SK-N-SH (cell line): ENCODE data around the gene ENOX1. TPM values are rescaled to one million over a fixed set of nuclear protein-coding genes. Genes with fewer than 3 reads are reported as not detected.

Experiments
- CTCF ChIA-PET: fragments of 300-600, 350-600 bp; formaldehyde crosslinking; extraction: SDS; loops from one replicate; lab custom pipeline; 2021; lab: Yijun Ruan, JAX
- POLR2A ChIA-PET: fragments of 350-600 bp; sonication (Branson Sonifier 250); formaldehyde crosslinking; extraction: SDS; loops from one replicate; lab custom pipeline; 2020; ENCODE audit warnings: antibody characterized with exemption, inconsistent platforms; lab: Yijun Ruan, JAX
- DNase-seq: peaks from one replicate; pipeline ENCODE4 v3.0.0; 2012
- H2AFZ ChIP-seq: fragments of 200-600 bp; sonication (generic); 2 replicates; pipeline ENCODE4 v1.8.1; 2016; ENCODE audit warnings: antibody characterized with exemption, mild to moderate bottlenecking, low read depth
- H3F3A ChIP-seq: fragments of 200-600 bp; sonication (generic); replicated peaks from 2 replicates; pipeline ENCODE3; 2016; ENCODE audit warnings: antibody characterized with exemption, mild to moderate bottlenecking; ENCODE audit not compliant: insufficient read depth
- H3K27ac ChIP-seq, 2 experiments: fragments of 200-500 bp in 1 of 2; fragments of 200-600 bp in 1 of 2; sonication (Bioruptor generic) in 1 of 2; sonication (generic), shearing (Covaris generic) in 1 of 2; 2 replicates each; pipeline versions ENCODE4 v1.5.1 to v1.6.1; 2014 to 2016; ENCODE audit warnings: low read depth in 2 of 2, inconsistent platforms in 1 of 2, low read length in 1 of 2, mild to moderate bottlenecking in 1 of 2, mixed read lengths in 1 of 2
- H3K27me3 ChIP-seq: fragments of 200-600 bp; sonication (generic), shearing (Covaris generic); 2 replicates; pipeline ENCODE4 v1.6.1; 2016; ENCODE audit warnings: mixed run types; ENCODE audit not compliant: insufficient read depth
- H3K36me3 ChIP-seq, 2 experiments: fragments of 200-500 bp in 1 of 2; fragments of 200-600 bp in 1 of 2; sonication (Bioruptor generic) in 1 of 2; sonication (generic) in 1 of 2; replicated peaks in 1 of 2; 2 replicates each; pipeline versions ENCODE3 to v1.5.1; 2014 to 2016; ENCODE audit warnings: low read length in 1 of 2, mild to moderate bottlenecking in 1 of 2; ENCODE audit not compliant: insufficient read depth in 2 of 2, control insufficient read depth in 1 of 2
- H3K4me1 ChIP-seq, 2 experiments: fragments of 200-500 bp in 1 of 2; fragments of 200-600 bp in 1 of 2; sonication (Bioruptor generic) in 1 of 2; sonication (generic), shearing (Covaris generic) in 1 of 2; 2 replicates each; pipeline versions ENCODE4 v1.5.1 to v1.6.1; 2014 to 2016; ENCODE audit warnings: low read depth in 1 of 2, low read length in 1 of 2, mixed run types in 1 of 2; ENCODE audit not compliant: insufficient read depth in 2 of 2, control insufficient read depth in 1 of 2
- H3K4me2 ChIP-seq: fragments of 200-600 bp; sonication (generic), shearing (Covaris generic); 2 replicates; pipeline ENCODE4 v1.6.1; 2017; ENCODE audit warnings: mixed run types
- H3K4me3 ChIP-seq, 2 experiments: fragments of 200-500 bp in 1 of 2; fragments of 200-600 bp in 1 of 2; sonication (Bioruptor generic) in 1 of 2; sonication (generic), shearing (Covaris generic) in 1 of 2; 2 replicates each; pipeline versions ENCODE4 v1.5.1 to v1.8.1; 2014 to 2016; ENCODE audit warnings: low read depth in 2 of 2, inconsistent platforms in 1 of 2, low read length in 1 of 2, mild to moderate bottlenecking in 1 of 2, mixed read lengths in 1 of 2, moderate library complexity in 1 of 2
- H3K79me2 ChIP-seq: fragments of 200-600 bp; sonication (generic); 2 replicates; pipeline ENCODE4 v1.8.1; 2017; ENCODE audit warnings: mild to moderate bottlenecking; ENCODE audit not compliant: insufficient read depth
- H3K9ac ChIP-seq: fragments of 200-600 bp; sonication (generic); 2 replicates; pipeline ENCODE4 v1.6.1; 2017; ENCODE audit warnings: mixed run types
- H3K9me2 ChIP-seq: fragments of 200-600 bp; sonication (generic); 2 replicates; pipeline ENCODE4 v1.6.1; 2017; ENCODE audit warnings: mixed run types
- H3K9me3 ChIP-seq: fragments of 200-600 bp; sonication (generic); 2 replicates; pipeline ENCODE4 v1.6.1; 2017; ENCODE audit warnings: mixed run types, mild to moderate bottlenecking, moderate library complexity
- H4K20me1 ChIP-seq: fragments of 200-600 bp; sonication (generic); 2 replicates; pipeline ENCODE4 v1.6.1; 2017; ENCODE audit warnings: mild to moderate bottlenecking, mixed run types; ENCODE audit not compliant: insufficient read depth
- CHD2 ChIP-seq: fragments of 150-350 bp; IDR thresholded peaks from 2 replicates; pipeline ENCODE4 v1.6.1; 2018; ENCODE audit warnings: low read length; ENCODE audit not compliant: partially characterized antibody
- EP300 ChIP-seq, 2 experiments: IDR thresholded peaks; 2 replicates each; pipeline versions ENCODE4 v1.4.0 to v1.6.1; 2012; ENCODE audit warnings: borderline replicate concordance in 1 of 2, low read depth in 1 of 2, low read length in 1 of 2
- FOSL2 ChIP-seq: IDR thresholded peaks from 2 replicates; pipeline ENCODE4 v1.4.0; 2012; ENCODE audit warnings: low read depth, mild to moderate bottlenecking, moderate library complexity, borderline replicate concordance
- MEF2A ChIP-seq: IDR thresholded peaks from 2 replicates; pipeline ENCODE4 v1.4.0; 2012; ENCODE audit warnings: low read depth, borderline replicate concordance
- MXI1 ChIP-seq: IDR thresholded peaks from 2 replicates; pipeline ENCODE4 v1.6.1; 2012; ENCODE audit warnings: mild to moderate bottlenecking, low read depth, low read length, improper control_type of control experiment
- NRF1 ChIP-seq: IDR thresholded peaks from 2 replicates; pipeline ENCODE4 v1.6.1; 2012; ENCODE audit warnings: low read depth, mild to moderate bottlenecking, low read length
- POLR2AphosphoS5 ChIP-seq: IDR thresholded peaks from 2 replicates; pipeline ENCODE4 v1.6.1; 2012; ENCODE audit warnings: low read depth, low read length
- SIN3A ChIP-seq: IDR thresholded peaks from 2 replicates; pipeline ENCODE4 v1.6.1; 2012; ENCODE audit warnings: low read depth, mild to moderate bottlenecking, low read length, moderate library complexity, borderline replicate concordance
- SMC3 ChIP-seq: IDR thresholded peaks from 2 replicates; pipeline ENCODE4 v1.6.1; 2012; ENCODE audit warnings: low read depth, low read length, improper control_type of control experiment
- TAF1 ChIP-seq: IDR thresholded peaks from 2 replicates; pipeline ENCODE4 v1.6.1; 2012; ENCODE audit warnings: low read depth, mild to moderate bottlenecking, low read length, moderate library complexity, borderline replicate concordance
- YY1 ChIP-seq: IDR thresholded peaks from 2 replicates; pipeline ENCODE4 v1.4.0; 2012; ENCODE audit warnings: low read depth, mild to moderate bottlenecking
- WGBS: methylation state at CpG from one replicate; pipeline ENCODE4 v1.1.6; 2017; ENCODE audit warnings: low lambda C conversion rate; 5-methylcytosine and 5-hydroxymethylcytosine counted together
- polyA plus RNA-seq, 3 experiments: library from polyadenylated mRNA; depleted of rRNA; stranded (reverse); fragments of >200 nt; gene quantifications; 2 replicates each; pipeline ENCODE4 v1.2.3, GENCODE V29; 2012
- TF ChIP-seq, protein P1 (sequence below): IDR thresholded peaks from 2 replicates; pipeline ENCODE4 v1.6.1; 2012; ENCODE audit warnings: mild to moderate bottlenecking, low read depth, low read length, moderate library complexity
- TF ChIP-seq, protein P2 (sequence below): IDR thresholded peaks from 2 replicates; pipeline ENCODE4; 2012
- TF ChIP-seq, protein P3 (sequence below): fragments of 150-350 bp; IDR thresholded peaks from 2 replicates; pipeline ENCODE4 v1.6.1; 2016; ENCODE audit warnings: mild to moderate bottlenecking, low read depth, low read length
- TF ChIP-seq, protein P4 (sequence below): fragments of 200-600 bp; sonication (generic); IDR thresholded peaks from 2 replicates; pipeline ENCODE4 v1.6.1; 2017; ENCODE audit warnings: antibody characterized with exemption, mild to moderate bottlenecking, moderate library complexity

ENOX1 gene
- polyA plus RNA-seq, 1 of the 3 experiments (the other 2 are of a cell fraction) = 5.8 TPM

DNA sequence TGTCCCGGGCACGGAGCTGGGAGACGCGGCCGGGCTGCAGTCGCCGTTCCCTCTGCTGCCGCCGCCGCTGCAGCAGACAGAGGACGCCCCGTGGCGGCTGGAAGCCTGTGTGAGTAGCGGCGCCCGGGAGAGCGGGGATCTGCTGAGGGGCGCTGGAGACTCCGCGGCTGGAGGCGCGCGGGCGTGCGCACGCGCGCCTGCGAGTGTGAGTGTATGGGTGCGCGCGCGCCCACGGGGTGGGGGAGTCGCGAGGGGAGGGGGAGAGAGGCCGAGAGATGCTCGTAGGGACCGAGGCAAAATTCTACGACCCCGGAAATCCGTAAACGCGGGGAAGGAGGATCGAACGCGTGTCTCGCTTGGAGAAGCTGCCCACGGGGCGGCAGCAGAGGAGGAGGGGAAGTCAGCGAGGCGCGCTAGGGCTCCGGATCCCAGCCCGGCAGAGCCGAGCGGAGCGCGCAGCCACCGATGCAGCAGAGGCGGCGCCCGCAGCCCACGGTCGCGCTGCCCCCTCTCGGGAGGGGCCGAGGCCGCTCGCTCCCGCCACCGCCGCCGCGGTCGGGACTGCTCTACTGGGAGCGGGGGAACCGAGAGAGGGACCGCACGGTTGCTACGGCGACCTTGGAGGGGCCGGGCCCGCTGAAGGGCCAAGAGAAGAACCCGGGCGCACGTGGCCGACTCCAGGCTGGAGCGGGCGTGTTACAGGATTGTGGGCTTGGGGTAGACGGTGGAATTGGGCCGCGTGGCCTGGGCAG lies at the start of gene ENOX1 (continued):
- TF ChIP-seq, protein P1, sequence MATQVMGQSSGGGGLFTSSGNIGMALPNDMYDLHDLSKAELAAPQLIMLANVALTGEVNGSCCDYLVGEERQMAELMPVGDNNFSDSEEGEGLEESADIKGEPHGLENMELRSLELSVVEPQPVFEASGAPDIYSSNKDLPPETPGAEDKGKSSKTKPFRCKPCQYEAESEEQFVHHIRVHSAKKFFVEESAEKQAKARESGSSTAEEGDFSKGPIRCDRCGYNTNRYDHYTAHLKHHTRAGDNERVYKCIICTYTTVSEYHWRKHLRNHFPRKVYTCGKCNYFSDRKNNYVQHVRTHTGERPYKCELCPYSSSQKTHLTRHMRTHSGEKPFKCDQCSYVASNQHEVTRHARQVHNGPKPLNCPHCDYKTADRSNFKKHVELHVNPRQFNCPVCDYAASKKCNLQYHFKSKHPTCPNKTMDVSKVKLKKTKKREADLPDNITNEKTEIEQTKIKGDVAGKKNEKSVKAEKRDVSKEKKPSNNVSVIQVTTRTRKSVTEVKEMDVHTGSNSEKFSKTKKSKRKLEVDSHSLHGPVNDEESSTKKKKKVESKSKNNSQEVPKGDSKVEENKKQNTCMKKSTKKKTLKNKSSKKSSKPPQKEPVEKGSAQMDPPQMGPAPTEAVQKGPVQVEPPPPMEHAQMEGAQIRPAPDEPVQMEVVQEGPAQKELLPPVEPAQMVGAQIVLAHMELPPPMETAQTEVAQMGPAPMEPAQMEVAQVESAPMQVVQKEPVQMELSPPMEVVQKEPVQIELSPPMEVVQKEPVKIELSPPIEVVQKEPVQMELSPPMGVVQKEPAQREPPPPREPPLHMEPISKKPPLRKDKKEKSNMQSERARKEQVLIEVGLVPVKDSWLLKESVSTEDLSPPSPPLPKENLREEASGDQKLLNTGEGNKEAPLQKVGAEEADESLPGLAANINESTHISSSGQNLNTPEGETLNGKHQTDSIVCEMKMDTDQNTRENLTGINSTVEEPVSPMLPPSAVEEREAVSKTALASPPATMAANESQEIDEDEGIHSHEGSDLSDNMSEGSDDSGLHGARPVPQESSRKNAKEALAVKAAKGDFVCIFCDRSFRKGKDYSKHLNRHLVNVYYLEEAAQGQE = no peak
- TF ChIP-seq CHD2 = no peak
- no peak for TF ChIP-seq MEF2A
- no peak for TF ChIP-seq EP300 (IDR thresholded peaks at IDR 0.05; ENCODE audit: borderline replicate concordance in 1 of 2, low read depth in 1 of 2, low read length in 1 of 2)
- TF ChIP-seq, protein P2, sequence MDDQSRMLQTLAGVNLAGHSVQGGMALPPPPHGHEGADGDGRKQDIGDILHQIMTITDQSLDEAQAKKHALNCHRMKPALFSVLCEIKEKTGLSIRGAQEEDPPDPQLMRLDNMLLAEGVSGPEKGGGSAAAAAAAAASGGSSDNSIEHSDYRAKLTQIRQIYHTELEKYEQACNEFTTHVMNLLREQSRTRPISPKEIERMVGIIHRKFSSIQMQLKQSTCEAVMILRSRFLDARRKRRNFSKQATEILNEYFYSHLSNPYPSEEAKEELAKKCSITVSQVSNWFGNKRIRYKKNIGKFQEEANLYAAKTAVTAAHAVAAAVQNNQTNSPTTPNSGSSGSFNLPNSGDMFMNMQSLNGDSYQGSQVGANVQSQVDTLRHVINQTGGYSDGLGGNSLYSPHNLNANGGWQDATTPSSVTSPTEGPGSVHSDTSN = no peak
- peak; percentile 29 for TF ChIP-seq SMC3
- TF ChIP-seq TAF1 = peak; percentile 27; the same call in 1 of the 2 replicates
- no peak for TF ChIP-seq SIN3A

DNA sequence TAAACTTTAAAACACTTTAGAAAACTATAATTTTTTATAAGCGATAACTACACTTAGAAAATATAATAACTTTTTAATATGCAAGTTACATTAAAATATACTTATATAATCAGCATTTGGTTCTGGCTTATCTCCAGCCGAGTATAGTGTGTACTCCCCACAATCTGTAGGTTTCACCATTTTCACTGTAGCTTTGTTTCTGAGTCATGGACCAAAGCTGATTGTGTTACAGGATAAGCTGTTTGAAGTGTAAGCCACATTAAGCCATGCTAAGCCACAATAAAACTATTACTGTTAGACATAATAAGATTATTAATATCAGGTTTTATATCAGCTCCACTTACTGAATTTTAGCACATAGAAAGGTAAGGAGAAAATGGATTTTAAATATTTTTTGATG lies 48.9 kb upstream of the ENOX1 start:
- Histone ChIP-seq H3K36me3 (no peaks in the 10 kb centered on the region), H3K9ac (no peak overlapping the region), H3K4me1 (no peaks in the 10 kb centered on the region), H3K79me2 (no peaks in the 10 kb centered on the region), H2AFZ (no peak overlapping the region), H3K9me2 (no peaks in the 10 kb centered on the region), H3K4me3 (no peak overlapping the region), H3F3A (no peaks in the 10 kb centered on the region), H3K4me2 (no peak overlapping the region), H3K27ac (no peak overlapping the region), H3K9me3 (no peaks in the 10 kb centered on the region), H3K27me3 (no peaks in the 10 kb centered on the region), H4K20me1 (no peaks in the 10 kb centered on the region)
- TF ChIP-seq YY1 (no peak), FOSL2 (no peak), MXI1 (no peak), POLR2AphosphoS5 (no peak), NRF1 (no peak)
- TF ChIP-seq, protein P3, sequence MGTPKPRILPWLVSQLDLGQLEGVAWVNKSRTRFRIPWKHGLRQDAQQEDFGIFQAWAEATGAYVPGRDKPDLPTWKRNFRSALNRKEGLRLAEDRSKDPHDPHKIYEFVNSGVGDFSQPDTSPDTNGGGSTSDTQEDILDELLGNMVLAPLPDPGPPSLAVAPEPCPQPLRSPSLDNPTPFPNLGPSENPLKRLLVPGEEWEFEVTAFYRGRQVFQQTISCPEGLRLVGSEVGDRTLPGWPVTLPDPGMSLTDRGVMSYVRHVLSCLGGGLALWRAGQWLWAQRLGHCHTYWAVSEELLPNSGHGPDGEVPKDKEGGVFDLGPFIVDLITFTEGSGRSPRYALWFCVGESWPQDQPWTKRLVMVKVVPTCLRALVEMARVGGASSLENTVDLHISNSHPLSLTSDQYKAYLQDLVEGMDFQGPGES = no peak
- TF ChIP-seq, protein P4, sequence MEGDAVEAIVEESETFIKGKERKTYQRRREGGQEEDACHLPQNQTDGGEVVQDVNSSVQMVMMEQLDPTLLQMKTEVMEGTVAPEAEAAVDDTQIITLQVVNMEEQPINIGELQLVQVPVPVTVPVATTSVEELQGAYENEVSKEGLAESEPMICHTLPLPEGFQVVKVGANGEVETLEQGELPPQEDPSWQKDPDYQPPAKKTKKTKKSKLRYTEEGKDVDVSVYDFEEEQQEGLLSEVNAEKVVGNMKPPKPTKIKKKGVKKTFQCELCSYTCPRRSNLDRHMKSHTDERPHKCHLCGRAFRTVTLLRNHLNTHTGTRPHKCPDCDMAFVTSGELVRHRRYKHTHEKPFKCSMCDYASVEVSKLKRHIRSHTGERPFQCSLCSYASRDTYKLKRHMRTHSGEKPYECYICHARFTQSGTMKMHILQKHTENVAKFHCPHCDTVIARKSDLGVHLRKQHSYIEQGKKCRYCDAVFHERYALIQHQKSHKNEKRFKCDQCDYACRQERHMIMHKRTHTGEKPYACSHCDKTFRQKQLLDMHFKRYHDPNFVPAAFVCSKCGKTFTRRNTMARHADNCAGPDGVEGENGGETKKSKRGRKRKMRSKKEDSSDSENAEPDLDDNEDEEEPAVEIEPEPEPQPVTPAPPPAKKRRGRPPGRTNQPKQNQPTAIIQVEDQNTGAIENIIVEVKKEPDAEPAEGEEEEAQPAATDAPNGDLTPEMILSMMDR = no peak
- 86% methylated on average over 2 of the region's 2 CpGs for WGBS
- ChIA-PET POLR2A (no interaction called here), CTCF (no interaction called here)
- no peak for DNase-seq
